Panc1 (cell line): ENCODE data around the gene GUSB.

Experiments used
- CTCF ChIP-seq: fragments of 450-650 bp; IDR thresholded peaks from 2 replicates; pipeline ENCODE4 v1.5.1; 2017; ENCODE audit warnings: mild to moderate bottlenecking
- POLR2AphosphoS5 ChIP-seq: IDR thresholded peaks from 2 replicates; pipeline ENCODE4 v1.6.1; 2012; ENCODE audit warnings: mild to moderate bottlenecking, low read depth, low read length, moderate library complexity
- TCF7L2 ChIP-seq: IDR thresholded peaks from 2 replicates; pipeline ENCODE4 v1.6.1; 2011; ENCODE audit warnings: mild to moderate bottlenecking, low read depth, low read length, inconsistent platforms

- no peak for TF ChIP-seq CTCF
- TF ChIP-seq POLR2AphosphoS5: no peak
- no peak for TF ChIP-seq TCF7L2
Measured at GRCh38 chr7:65968256-65969185, 13.5 kb downstream of the GUSB start.
